PC-9 (cell line): Measurements from ENCODE around the gene MICALL1.

Experiments
- CTCF ChIP-seq: fragments of 200-600 bp; sonication (generic); conservative IDR thresholded peaks from 2 replicates; pipeline ENCODE4 v1.6.1; 2017; ENCODE audit warnings: mixed run types, antibody characterized with exemption, mild to moderate bottlenecking, moderate library complexity
- EZH2 ChIP-seq: fragments of 200-600 bp; sonication (generic); IDR thresholded peaks from 2 replicates; pipeline ENCODE4 v1.8.0; 2017; ENCODE audit warnings: antibody characterized with exemption, low read depth

- TF ChIP-seq CTCF (no peak), EZH2 (no peak)
Observed at GRCh38 chr22:37897807-37898206, 8.3 kb upstream of the MICALL1 start.
